ENCODE measurements around the gene SRBD1. TPM values are rescaled to one million over a fixed set of nuclear protein-coding genes. Genes with fewer than 3 reads are reported as not detected.

The SRBD1 gene, protein sequence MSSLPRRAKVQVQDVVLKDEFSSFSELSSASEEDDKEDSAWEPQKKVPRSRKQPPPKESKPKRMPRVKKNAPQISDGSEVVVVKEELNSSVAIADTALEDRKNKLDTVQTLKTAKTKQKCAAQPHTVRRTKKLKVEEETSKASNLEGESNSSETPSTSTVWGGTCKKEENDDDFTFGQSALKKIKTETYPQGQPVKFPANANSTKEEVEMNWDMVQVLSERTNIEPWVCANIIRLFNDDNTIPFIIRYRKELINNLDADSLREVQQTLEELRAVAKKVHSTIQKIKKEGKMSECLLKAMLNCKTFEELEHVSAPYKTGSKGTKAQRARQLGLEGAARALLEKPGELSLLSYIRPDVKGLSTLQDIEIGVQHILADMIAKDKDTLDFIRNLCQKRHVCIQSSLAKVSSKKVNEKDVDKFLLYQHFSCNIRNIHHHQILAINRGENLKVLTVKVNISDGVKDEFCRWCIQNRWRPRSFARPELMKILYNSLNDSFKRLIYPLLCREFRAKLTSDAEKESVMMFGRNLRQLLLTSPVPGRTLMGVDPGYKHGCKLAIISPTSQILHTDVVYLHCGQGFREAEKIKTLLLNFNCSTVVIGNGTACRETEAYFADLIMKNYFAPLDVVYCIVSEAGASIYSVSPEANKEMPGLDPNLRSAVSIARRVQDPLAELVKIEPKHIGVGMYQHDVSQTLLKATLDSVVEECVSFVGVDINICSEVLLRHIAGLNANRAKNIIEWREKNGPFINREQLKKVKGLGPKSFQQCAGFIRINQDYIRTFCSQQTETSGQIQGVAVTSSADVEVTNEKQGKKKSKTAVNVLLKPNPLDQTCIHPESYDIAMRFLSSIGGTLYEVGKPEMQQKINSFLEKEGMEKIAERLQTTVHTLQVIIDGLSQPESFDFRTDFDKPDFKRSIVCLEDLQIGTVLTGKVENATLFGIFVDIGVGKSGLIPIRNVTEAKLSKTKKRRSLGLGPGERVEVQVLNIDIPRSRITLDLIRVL
- polyA plus RNA-seq (2012; ENCODE audit: insufficient read length, low read depth), result 3.8 TPM

DNA sequence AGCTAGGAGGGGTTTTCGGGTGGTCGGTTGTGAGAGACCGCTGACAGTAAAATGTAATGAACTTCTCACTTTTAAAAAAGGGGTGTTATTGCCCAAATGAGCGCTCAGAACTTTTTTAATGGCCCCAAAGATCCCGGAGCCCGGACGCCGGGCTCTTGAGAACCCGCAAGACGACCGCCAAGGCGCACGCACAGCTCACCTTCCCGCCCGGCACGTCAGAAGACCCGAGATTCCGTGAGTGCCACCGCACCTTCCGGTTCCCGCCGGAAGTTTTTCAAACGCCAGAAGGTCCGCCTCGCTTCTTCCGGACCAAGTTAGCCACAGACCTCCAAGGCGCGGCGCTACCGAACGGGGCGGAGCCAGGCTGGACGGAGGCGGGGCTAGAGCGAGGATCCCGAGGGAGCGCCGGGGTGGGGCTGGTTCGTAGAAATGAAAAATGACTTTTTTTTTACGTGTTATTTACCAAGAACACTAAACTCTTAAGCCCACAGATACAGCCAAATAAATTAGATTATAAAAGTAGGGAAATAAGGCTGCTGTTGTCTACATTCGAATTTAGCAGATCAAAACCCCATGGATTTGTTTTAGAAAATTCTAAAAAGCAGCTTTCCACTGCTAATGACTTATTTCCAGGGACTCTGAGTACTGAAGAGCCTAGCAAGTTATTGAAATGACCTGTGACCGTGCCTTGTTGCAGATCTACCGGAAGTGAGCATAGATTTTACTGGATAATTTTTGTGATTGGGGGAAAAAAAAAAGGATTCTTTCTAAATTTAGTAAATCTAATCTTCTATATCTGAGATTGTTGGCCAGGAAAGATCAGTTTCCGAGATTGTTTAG is at the start of gene SRBD1:
TSS of gene SRBD1 (minus strand) at position 248 of the 840 bp plus-strand sequence. CDS start 5,826 bp downstream, outside the sequence.
- TF ChIP-seq SIN3A (IDR thresholded peaks at IDR 0.05; ENCODE audit: borderline replicate concordance, insufficient read depth, low read length), result no peak
- peak; percentile 93 for TF ChIP-seq POLR2AphosphoS5 (IDR thresholded peaks at IDR 0.05; ENCODE audit: low read depth, low read length)
- TF ChIP-seq, protein P1, sequence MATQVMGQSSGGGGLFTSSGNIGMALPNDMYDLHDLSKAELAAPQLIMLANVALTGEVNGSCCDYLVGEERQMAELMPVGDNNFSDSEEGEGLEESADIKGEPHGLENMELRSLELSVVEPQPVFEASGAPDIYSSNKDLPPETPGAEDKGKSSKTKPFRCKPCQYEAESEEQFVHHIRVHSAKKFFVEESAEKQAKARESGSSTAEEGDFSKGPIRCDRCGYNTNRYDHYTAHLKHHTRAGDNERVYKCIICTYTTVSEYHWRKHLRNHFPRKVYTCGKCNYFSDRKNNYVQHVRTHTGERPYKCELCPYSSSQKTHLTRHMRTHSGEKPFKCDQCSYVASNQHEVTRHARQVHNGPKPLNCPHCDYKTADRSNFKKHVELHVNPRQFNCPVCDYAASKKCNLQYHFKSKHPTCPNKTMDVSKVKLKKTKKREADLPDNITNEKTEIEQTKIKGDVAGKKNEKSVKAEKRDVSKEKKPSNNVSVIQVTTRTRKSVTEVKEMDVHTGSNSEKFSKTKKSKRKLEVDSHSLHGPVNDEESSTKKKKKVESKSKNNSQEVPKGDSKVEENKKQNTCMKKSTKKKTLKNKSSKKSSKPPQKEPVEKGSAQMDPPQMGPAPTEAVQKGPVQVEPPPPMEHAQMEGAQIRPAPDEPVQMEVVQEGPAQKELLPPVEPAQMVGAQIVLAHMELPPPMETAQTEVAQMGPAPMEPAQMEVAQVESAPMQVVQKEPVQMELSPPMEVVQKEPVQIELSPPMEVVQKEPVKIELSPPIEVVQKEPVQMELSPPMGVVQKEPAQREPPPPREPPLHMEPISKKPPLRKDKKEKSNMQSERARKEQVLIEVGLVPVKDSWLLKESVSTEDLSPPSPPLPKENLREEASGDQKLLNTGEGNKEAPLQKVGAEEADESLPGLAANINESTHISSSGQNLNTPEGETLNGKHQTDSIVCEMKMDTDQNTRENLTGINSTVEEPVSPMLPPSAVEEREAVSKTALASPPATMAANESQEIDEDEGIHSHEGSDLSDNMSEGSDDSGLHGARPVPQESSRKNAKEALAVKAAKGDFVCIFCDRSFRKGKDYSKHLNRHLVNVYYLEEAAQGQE (IDR thresholded peaks at IDR 0.05; ENCODE audit: insufficient read depth in 1 of 2, low read depth in 2 of 2, low read length in 2 of 2), result 0 out of 4 replicates have a peak, but pooled peaks of 1 of the 2 experiments have one; percentile 14
- TF ChIP-seq TAF1 (IDR thresholded peaks at IDR 0.05; ENCODE audit: borderline replicate concordance, insufficient read depth, low read length), result 0 out of 2 replicates have a peak, but pooled peaks have one; percentile 46
- peak; percentile 31 for TF ChIP-seq FOXP2 (optimal IDR thresholded peaks at IDR 0.05; ENCODE audit: borderline replicate concordance, extremely low read depth, extremely low read length, insufficient read depth)

DNA sequence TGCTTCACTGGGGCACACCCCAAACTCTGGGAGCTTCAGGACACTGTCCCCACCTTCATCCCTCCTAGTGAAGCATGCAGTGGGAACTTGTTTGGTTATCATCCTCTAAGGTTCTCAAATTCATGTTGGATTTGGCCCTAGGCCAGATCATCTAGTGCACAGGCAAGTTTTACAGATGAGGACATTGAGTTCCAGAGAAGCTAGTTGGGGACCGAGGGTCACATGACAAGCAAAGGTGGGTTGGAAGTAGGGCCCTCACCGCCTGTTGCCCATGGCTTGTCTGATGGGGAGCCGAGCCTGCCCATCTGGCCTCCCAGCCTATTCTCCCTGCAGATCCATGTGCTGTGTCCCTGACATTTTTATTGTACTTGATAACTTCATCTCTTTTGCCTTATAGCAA is 43.2 kb upstream of the SRBD1 start:
- TF ChIP-seq, protein P1 (IDR thresholded peaks at IDR 0.05; ENCODE audit: insufficient read depth in 1 of 2, low read depth in 2 of 2, low read length in 2 of 2), result no peak
- no peak for TF ChIP-seq TAF1 (IDR thresholded peaks at IDR 0.05; ENCODE audit: borderline replicate concordance, insufficient read depth, low read length)

DNA sequence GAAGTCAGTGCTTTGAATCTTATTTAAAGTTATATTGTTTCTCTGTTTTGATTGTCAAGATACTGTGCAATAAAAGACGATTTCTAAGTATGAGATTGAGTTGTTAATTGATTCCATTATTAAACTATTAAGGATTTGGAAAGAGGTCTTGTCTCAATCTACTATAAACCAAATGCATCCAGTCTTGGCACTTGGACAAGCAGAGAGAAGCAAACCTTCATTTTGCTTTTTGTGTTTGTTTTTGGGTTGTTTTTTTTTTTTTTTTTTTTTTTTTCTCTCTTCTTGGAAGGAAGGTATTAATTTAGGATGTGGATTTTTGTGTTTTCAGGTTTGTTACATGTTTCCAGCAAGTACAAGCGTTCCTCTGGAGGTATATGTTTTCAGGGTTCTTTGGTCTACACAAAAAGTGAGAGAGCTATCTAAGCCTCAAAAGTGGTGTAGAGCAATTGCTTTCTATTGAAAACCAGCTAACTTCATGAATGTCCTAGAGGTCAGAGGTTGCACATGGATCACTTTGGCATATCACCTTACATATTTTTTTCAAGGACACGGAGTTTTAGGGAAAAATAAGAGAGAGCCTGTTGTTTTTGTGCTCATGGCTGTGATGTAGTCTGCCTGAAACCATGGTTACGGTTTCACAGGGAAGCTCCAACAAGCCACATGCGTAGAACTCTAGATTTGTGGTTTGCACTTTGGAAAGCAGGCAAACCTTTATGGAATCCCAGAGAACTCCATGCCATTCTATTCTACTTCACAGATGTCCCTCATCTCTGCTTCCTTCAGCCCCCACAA is 42.3 kb upstream of the SRBD1 start:
- TF ChIP-seq SIN3A (IDR thresholded peaks at IDR 0.05; ENCODE audit: borderline replicate concordance, insufficient read depth, low read length) (no peak), FOXP2 (optimal IDR thresholded peaks at IDR 0.05; ENCODE audit: borderline replicate concordance, extremely low read depth, extremely low read length, insufficient read depth) (no peak), POLR2AphosphoS5 (IDR thresholded peaks at IDR 0.05; ENCODE audit: low read depth, low read length) (no peak), TAF1 (IDR thresholded peaks at IDR 0.05; ENCODE audit: borderline replicate concordance, insufficient read depth, low read length) (no peak)
- TF ChIP-seq, protein P1 (IDR thresholded peaks at IDR 0.05; ENCODE audit: insufficient read depth in 1 of 2, low read depth in 2 of 2, low read length in 2 of 2), result no peak

Measured in PFSK-1 (cell line).